NB4 (cell line): ENCODE results near the gene PROC.

Source experiments
- DNase-seq: peaks from one replicate; pipeline ENCODE4 v3.0.0; 2010; ENCODE audit warnings: low read depth
- H3K4me3 ChIP-seq: one replicate; pipeline ENCODE4 v1.5.1; 2011; ENCODE audit warnings: mild to moderate bottlenecking, low read depth, low read length, moderate library complexity
- MYC ChIP-seq: IDR thresholded peaks from 2 replicates; pipeline ENCODE4 v1.6.1; 2011; ENCODE audit warnings: low read depth, low read length
- POLR2A ChIP-seq: IDR thresholded peaks from 2 replicates; pipeline ENCODE4 v1.6.1; 2011; ENCODE audit warnings: mild to moderate bottlenecking; ENCODE audit not compliant: insufficient read length; ENCODE audit errors: extremely low read depth
- TF ChIP-seq, protein P1 (sequence below): IDR thresholded peaks from one replicate; pipeline ENCODE4 v1.5.1; 2012; ENCODE audit warnings: low read depth, low read length
- TF ChIP-seq, protein P2 (sequence below): IDR thresholded peaks from 2 replicates; pipeline ENCODE4 v1.6.1; 2011; ENCODE audit warnings: low read depth, low read length

PROC gene

DNA sequence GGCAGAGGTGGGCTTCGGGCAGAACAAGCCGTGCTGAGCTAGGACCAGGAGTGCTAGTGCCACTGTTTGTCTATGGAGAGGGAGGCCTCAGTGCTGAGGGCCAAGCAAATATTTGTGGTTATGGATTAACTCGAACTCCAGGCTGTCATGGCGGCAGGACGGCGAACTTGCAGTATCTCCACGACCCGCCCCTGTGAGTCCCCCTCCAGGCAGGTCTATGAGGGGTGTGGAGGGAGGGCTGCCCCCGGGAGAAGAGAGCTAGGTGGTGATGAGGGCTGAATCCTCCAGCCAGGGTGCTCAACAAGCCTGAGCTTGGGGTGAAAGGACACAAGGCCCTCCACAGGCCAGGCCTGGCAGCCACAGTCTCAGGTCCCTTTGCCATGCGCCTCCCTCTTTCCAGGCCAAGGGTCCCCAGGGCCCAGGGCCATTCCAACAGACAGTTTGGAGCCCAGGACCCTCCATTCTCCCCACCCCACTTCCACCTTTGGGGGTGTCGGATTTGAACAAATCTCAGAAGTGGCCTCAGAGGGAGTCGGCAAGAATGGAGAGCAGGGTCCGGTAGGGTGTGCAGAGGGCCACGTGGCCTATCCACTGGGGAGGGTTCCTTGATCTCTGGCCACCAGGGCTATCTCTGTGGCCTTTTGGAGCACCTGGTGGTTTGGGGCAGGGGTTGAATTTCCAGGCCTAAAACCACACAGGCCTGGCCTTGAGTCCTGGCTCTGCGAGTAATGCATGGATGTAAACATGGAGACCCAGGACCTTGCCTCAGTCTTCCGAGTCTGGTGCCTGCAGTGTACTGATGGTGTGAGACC lies at the start of gene PROC:
TSS of gene PROC (plus strand) at position 128 of the 812 bp plus-strand sequence. CDS start 1,516 bp downstream, outside the sequence.
- TF ChIP-seq, protein P1, sequence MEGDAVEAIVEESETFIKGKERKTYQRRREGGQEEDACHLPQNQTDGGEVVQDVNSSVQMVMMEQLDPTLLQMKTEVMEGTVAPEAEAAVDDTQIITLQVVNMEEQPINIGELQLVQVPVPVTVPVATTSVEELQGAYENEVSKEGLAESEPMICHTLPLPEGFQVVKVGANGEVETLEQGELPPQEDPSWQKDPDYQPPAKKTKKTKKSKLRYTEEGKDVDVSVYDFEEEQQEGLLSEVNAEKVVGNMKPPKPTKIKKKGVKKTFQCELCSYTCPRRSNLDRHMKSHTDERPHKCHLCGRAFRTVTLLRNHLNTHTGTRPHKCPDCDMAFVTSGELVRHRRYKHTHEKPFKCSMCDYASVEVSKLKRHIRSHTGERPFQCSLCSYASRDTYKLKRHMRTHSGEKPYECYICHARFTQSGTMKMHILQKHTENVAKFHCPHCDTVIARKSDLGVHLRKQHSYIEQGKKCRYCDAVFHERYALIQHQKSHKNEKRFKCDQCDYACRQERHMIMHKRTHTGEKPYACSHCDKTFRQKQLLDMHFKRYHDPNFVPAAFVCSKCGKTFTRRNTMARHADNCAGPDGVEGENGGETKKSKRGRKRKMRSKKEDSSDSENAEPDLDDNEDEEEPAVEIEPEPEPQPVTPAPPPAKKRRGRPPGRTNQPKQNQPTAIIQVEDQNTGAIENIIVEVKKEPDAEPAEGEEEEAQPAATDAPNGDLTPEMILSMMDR, result no peak
- TF ChIP-seq POLR2A (no peak), MYC (no peak)
- TF ChIP-seq, protein P2, sequence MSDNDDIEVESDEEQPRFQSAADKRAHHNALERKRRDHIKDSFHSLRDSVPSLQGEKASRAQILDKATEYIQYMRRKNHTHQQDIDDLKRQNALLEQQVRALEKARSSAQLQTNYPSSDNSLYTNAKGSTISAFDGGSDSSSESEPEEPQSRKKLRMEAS, result no peak
- DNase-seq, result no peak
- H3K4me3 ChIP-seq, result no peak within 1 kb of the TSS

DNA sequence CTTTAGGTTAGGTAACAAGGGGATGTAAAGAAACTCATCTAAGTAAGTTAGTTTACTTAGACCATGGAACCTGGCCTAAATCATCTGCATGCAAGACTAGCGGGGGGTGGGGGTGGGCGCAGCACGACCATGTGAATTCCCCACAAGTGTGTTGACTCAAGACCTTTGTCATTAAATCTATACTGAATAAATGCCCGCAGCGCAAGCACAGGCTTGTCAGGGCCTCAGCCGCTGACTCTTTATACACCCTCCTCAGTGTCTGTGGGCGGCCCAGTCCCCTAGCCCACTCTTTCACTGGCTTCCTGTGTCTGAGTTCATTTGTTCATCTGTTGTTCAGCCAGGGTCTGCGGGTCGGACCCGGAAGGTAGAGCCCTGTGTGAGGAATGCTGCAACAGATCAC lies 48.2 kb upstream of the PROC start:
- TF ChIP-seq, protein P1, result no peak
- TF ChIP-seq POLR2A (no peak), MYC (no peak)
- TF ChIP-seq, protein P2, result no peak
- H3K4me3 ChIP-seq, result no peak overlapping the region
- DNase-seq, result no peak

DNA sequence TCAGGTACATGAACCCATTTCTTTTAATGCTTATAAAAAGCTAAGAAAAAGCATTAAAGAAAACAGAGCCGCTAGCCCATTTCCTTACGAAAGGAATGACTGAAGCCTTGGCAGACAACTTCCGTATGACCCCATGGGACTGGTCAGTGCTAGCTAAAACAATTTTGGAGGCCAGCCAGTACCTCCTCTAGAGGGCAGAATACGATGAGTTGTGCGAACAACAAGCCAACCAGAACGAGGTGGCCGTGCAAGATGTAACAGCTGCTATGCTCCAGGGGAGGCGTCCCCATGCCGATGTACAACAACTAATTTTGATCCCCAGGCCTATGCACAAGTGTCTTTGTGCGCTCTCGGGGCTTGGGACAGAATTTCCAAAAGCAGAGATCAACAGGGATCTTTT lies 47.2 kb upstream of the PROC start:
- no peak overlapping the region for H3K4me3 ChIP-seq
- no peak for TF ChIP-seq MYC
- TF ChIP-seq, protein P2, result no peak
- TF ChIP-seq POLR2A, result no peak
- TF ChIP-seq, protein P1, result no peak
- DNase-seq, result no peak

DNA sequence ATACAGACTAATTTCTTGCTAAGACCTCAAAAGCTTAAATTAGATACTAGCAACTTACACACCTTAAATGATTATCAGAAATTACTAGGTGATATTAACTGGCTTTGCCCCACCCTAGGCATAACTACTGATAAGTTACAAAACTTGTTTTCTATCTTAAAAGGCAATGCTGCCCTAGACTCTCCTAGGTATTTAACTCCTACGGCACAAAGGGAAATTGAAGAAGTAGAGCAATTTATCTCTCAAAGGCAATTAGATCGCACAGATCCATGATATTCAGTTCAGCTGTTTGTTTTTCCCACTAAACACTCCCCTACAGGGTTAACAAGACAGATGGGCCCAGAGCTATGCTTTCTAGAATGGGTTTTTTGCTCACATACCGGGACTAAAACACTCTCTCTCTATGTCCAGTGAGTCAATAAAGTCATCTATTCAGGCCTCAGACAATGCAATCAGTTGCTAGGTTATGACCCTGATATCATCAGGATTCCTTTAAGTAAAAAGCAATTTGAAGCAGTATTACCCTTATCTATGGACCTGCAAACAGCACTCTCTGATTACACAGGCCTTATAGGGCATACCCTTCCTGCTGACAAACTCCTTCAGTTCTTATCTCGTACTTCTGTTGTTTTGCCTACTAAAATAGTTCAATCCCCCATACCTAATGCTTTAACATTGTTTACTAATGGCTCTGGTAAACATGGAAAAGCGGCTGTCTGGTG lies 44.7 kb upstream of the PROC start:
- DNase-seq, result no peak
- TF ChIP-seq MYC, result no peak
- TF ChIP-seq, protein P1, result no peak
- TF ChIP-seq POLR2A, result no peak
- TF ChIP-seq, protein P2, result no peak

GRCh38 chr2:127376257-127376656 lies 42.0 kb upstream of the PROC start:
- DNase-seq, result no peak
- TF ChIP-seq, protein P1, result no peak
- no peak for TF ChIP-seq MYC
- no peak for TF ChIP-seq POLR2A
- TF ChIP-seq, protein P2, result no peak
- H3K4me3 ChIP-seq, result no peak overlapping the region

More for the DNA sequence above, 44.7 kb upstream of the PROC start:
- no peak overlapping the region for H3K4me3 ChIP-seq
